KMS-11 (cell line): Measurements from ENCODE around the gene PCYT1A.

Experiments
- H2AFZ ChIP-seq: fragments of 200-600 bp; sonication (generic); 2 replicates; pipeline ENCODE4 v1.6.1; 2016; ENCODE audit warnings: antibody characterized with exemption, mixed run types, low read depth
- H3K27ac ChIP-seq: fragments of 200-600 bp; sonication (generic); 2 replicates; pipeline ENCODE4 v1.6.1; 2016; ENCODE audit warnings: mild to moderate bottlenecking, mixed run types
- H3K27me3 ChIP-seq: fragments of 200-600 bp; sonication (generic); 2 replicates; pipeline ENCODE4 v1.6.1; 2017; ENCODE audit warnings: mild to moderate bottlenecking, low read depth, mixed run types, moderate library complexity; ENCODE audit not compliant: insufficient read depth
- H3K36me3 ChIP-seq: fragments of 200-600 bp; sonication (generic); 2 replicates; pipeline ENCODE4 v1.6.1; 2017; ENCODE audit warnings: mild to moderate bottlenecking, mixed run types; ENCODE audit not compliant: insufficient read depth
- H3K4me1 ChIP-seq: fragments of 200-600 bp; sonication (generic); 2 replicates; pipeline ENCODE4 v1.6.1; 2016; ENCODE audit warnings: mild to moderate bottlenecking, low read depth, mixed run types; ENCODE audit not compliant: poor library complexity, severe bottlenecking
- H3K4me2 ChIP-seq: fragments of 200-600 bp; sonication (generic); 2 replicates; pipeline ENCODE4 v1.7.0; 2016; ENCODE audit warnings: mild to moderate bottlenecking, mixed run types
- H3K4me3 ChIP-seq: fragments of 200-600 bp; sonication (generic); IDR thresholded peaks from 2 replicates; pipeline ENCODE4 v1.6.1; 2017; ENCODE audit warnings: low read depth, low read length, mixed read lengths; ENCODE audit not compliant: insufficient read depth
- H3K79me2 ChIP-seq: fragments of 200-600 bp; sonication (generic); 2 replicates; pipeline ENCODE4 v1.6.1; 2016; ENCODE audit warnings: low read depth, mixed run types; ENCODE audit not compliant: insufficient read depth
- H3K9ac ChIP-seq: fragments of 200-600 bp; sonication (generic); 2 replicates; pipeline ENCODE4 v1.6.1; 2016; ENCODE audit warnings: mild to moderate bottlenecking, mixed run types
- H4K20me1 ChIP-seq: fragments of 200-600 bp; sonication (generic); 2 replicates; pipeline ENCODE4 v1.6.1; 2016; ENCODE audit warnings: mild to moderate bottlenecking, mixed run types; ENCODE audit not compliant: insufficient read depth
- TF ChIP-seq, protein P1 (sequence below): fragments of 200-600 bp; sonication (generic); conservative IDR thresholded peaks from 2 replicates; pipeline ENCODE4 v1.6.1; 2017; ENCODE audit warnings: low read depth, mild to moderate bottlenecking, antibody characterized with exemption, low read length, moderate library complexity, mixed read lengths

Gene PCYT1A

DNA sequence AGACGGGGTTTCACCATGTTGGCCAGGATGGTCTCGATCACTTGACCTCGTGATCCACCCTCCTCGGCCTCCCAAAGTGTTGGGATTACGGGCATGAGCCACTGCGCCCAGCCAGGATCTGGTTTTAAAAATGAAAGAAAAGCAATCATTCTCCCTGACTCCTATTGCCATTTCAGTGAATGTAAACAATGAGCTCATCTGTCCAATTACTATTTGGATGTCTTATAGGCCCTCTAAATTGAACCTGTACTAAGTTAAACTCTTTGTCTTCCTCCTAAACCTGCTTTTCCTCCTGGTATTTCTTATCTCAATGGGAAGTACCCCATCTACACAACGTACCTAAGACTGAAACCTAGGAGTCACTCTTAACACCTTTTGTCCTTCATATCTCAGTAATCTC lies 23.7 kb downstream of the PCYT1A start:
- Histone ChIP-seq H3K36me3 (no peaks in the 10 kb centered on the region), H3K9ac (no peak overlapping the region), H4K20me1 (no peaks in the 10 kb centered on the region), H3K27me3 (no peaks in the 10 kb centered on the region), H3K27ac (no peak overlapping the region), H3K79me2 (peaks cover 8% of the 10 kb centered on the region; the same call in 1 of the 2 replicates), H2AFZ (no peak overlapping the region), H3K4me2 (no peak overlapping the region), H3K4me3 (no peak overlapping the region), H3K4me1 (peaks cover 18% of the 10 kb centered on the region)
- TF ChIP-seq, protein P1, sequence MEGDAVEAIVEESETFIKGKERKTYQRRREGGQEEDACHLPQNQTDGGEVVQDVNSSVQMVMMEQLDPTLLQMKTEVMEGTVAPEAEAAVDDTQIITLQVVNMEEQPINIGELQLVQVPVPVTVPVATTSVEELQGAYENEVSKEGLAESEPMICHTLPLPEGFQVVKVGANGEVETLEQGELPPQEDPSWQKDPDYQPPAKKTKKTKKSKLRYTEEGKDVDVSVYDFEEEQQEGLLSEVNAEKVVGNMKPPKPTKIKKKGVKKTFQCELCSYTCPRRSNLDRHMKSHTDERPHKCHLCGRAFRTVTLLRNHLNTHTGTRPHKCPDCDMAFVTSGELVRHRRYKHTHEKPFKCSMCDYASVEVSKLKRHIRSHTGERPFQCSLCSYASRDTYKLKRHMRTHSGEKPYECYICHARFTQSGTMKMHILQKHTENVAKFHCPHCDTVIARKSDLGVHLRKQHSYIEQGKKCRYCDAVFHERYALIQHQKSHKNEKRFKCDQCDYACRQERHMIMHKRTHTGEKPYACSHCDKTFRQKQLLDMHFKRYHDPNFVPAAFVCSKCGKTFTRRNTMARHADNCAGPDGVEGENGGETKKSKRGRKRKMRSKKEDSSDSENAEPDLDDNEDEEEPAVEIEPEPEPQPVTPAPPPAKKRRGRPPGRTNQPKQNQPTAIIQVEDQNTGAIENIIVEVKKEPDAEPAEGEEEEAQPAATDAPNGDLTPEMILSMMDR: no peak

DNA sequence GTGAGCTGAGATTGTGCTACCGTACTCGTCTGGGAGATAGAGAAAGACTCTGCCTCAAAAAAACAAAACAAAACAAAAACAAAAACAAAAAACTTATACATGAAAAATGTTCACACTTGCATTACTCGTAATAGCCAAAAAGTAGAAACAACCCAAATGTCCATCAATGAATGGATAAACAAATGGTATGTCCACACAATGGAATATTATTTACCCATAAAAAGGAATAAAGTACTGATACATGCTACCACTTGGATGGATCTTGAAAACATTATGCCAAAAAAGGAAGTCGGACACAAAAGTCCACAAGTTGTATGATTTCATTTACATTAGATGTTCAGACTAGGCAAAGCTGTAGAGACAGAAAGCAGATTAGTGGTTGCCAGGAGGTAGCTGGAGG lies 26.7 kb downstream of the PCYT1A start:
- H3K4me3 ChIP-seq: no peak overlapping the region
- no peak overlapping the region for H2AFZ ChIP-seq
- H3K4me1 ChIP-seq: no peaks in the 10 kb centered on the region
- H4K20me1 ChIP-seq: no peaks in the 10 kb centered on the region
- no peaks in the 10 kb centered on the region for H3K36me3 ChIP-seq
- H3K79me2 ChIP-seq: peaks cover 8% of the 10 kb centered on the region; the same call in 1 of the 2 replicates
- no peaks in the 10 kb centered on the region for H3K27me3 ChIP-seq
- H3K27ac ChIP-seq: no peak overlapping the region
- H3K9ac ChIP-seq: no peak overlapping the region
- H3K4me2 ChIP-seq: no peak overlapping the region
- TF ChIP-seq, protein P1: no peak

DNA sequence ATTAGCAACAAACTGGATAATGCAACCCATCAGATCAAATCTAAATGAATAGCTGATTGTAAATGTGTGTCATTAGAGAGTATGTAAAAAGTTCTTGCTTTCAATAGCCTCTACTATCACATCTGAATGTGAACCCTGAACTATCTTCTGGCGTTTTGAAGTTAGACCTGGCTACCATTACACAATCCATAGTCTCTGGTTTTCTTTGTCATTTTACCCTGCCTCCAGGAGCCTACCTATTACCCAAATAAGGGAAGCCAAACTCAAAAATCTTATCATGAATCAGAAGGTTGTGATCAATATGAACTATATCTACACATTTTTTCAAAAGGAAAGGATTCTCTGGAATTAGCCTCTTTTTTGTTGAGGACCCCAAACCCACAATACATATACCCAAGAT lies 31.8 kb downstream of the PCYT1A start:
- H3K4me2 ChIP-seq: no peak overlapping the region
- no peaks in the 10 kb centered on the region for H3K4me1 ChIP-seq
- no peaks in the 10 kb centered on the region for H3K36me3 ChIP-seq
- no peak overlapping the region for H3K27ac ChIP-seq
- H3K9ac ChIP-seq: no peak overlapping the region
- no peak overlapping the region for H2AFZ ChIP-seq
- TF ChIP-seq, protein P1: no peak
- no peak overlapping the region for H3K4me3 ChIP-seq
- no peaks in the 10 kb centered on the region for H3K79me2 ChIP-seq
- no peaks in the 10 kb centered on the region for H3K27me3 ChIP-seq
- no peaks in the 10 kb centered on the region for H4K20me1 ChIP-seq

DNA sequence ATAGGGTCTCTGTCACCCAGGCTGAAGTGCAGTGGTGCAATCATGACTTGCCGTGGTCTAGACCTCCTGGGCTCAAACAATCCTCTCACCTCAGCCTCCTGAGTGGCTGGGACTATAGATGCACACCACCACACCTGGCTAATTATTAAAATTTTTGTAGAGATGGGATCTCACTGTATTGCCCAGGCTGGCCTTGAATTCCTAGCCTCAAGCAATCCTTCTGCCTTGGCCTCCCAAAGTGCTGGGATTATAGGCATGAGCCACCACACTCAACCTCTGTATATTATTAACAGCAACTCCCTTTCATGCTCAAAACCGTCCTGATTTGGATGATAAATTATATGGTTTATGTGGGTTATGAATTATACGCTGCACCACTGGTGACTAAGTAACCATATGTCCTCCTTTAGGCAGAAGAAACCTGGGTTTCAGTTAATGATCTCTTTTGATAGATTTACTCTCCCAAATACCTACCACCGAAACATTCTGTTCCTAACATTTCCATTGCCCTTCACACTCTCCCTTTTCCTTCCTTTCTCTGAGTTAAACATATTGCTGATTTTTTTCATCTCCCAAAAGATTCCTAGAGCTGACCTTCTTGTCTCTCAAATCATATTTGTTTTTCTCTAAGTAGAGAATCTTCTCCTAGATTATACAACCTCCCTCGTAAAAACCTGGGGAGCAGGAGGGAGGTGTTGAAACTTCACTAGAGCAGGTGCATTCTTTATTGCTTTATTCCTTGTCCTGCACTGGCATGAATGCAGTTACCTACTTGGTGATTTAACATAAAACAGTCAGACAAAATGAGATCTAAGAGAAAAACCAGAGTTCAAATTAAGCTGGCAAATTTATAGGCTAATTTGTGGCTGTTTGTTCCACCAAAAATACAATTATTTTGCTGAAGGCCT lies 32.9 kb downstream of the PCYT1A start:
- Histone ChIP-seq H3K27ac (no peak overlapping the region), H3K36me3 (no peaks in the 10 kb centered on the region), H3K9ac (no peak overlapping the region), H3K4me3 (no peak overlapping the region), H4K20me1 (no peaks in the 10 kb centered on the region), H2AFZ (no peak overlapping the region), H3K4me1 (no peaks in the 10 kb centered on the region), H3K4me2 (no peak overlapping the region), H3K27me3 (no peaks in the 10 kb centered on the region), H3K79me2 (no peaks in the 10 kb centered on the region)
- TF ChIP-seq, protein P1: no peak
